ENCODE results near the gene NFATC1.

The NFATC1 gene

DNA sequence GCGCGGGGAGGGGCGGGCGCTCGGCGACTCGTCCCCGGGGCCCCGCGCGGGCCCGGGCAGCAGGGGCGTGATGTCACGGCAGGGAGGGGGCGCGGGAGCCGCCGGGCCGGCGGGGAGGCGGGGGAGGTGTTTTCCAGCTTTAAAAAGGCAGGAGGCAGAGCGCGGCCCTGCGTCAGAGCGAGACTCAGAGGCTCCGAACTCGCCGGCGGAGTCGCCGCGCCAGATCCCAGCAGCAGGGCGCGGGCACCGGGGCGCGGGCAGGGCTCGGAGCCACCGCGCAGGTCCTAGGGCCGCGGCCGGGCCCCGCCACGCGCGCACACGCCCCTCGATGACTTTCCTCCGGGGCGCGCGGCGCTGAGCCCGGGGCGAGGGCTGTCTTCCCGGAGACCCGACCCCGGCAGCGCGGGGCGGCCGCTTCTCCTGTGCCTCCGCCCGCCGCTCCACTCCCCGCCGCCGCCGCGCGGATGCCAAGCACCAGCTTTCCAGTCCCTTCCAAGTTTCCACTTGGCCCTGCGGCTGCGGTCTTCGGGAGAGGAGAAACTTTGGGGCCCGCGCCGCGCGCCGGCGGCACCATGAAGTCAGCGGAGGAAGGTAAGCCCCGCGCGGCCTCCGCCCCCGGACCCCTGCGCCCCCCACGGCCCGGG is at the start of gene NFATC1:
Gene NFATC1 (plus strand): TSS at position 170 of the 644 bp plus-strand sequence. CDS start 295 bp downstream, at position 465.
- DNase-seq: peak; percentile 27 to 52

DNA sequence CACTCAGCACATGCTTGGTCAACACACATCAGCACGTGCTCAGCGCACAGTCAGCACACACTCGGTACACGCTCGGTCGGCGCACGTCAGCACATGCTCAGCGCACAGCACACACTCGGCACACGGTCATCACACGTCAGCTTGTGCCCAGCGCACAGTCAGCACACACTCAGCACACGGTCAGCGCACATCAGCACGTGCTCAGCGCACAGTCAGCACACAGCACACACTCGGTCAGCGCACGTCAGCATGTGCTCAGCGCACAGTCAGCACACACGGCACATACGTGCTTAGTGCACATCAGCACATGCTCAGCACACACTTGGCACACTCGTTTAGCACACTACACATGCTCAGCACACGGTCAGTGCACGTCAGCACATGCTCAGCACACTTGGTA is 49.7 kb upstream of the NFATC1 start:
- DNase-seq: no peak

DNA sequence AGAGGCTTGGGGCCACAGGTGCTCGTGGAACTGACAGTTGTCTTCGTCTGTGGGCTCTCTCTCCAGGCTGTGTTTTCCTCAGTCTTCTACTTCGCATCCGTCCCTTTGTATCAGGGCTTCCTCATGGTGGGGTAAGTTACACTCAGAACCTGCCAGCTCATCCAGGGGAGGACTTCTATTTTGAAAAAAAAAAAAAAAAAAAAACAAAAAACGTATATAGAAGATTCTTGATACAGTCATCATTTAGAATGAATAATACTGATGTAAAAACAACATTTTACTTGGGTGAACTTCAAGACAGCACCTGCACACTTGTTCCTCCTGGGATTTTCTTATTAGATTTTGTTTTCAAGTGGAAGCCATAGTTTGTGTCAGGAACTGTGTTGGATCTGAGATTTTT is 47.7 kb upstream of the NFATC1 start:
- no peak for DNase-seq

DNA sequence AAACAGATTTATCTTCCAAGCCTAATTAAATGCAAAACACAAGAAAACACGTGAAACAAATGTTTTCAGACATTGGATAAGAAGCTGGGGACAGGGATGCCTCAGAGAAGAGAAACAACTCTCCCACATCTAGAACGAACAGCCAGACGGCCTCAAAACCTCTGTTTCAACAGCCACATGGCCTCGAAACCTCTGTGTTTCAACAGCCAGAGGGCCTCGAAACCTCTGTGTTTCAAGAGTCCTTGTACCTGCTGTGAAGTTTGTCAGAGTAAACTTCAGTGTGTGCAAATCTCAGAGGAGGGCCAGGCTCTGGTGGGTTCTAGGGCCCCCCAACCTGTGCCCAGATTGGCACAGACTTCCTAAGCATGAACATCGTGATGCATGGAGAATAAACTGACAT is 43.3 kb upstream of the NFATC1 start:
- DNase-seq: no peak

DNA sequence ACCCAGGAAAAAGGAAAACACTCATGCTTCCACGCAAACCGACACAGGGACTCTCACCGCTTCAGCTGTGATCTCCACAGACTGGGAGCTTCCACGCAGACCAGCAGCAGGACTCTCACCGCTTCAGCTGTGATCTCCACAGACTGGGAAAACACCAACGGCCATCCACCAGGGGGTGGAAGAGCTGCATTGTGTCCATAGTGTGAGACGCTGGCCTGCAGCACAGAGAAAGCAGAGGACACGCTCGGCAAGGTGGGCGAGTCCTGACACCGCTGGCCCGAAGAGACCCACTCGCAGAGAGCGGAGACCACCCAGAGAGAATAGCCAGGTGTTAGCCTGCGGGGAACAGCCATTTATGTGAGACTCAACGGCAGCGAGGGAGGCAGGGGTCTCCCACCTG is 42.5 kb upstream of the NFATC1 start:
- no peak for DNase-seq

DNA sequence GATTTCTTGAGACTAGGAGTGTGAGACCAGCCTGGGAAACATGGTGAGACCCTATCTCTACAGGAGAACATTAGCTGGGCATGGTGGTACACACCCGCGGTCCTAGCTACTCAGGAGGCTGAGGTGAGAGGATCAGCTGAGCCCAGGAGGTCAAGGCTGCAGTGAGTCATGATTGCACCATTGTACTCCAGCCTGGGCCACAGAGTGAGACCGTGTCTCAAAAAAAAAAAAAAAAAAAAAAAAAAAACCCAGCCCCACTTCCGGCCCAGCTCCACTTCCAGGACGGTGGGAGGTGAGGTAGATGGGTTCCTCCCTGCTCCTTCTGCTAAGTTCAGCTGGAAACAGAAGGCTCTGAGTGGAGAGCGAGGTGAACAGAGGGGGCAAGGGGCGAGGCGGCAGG is 41.4 kb upstream of the NFATC1 start:
- no peak for DNase-seq

DNA sequence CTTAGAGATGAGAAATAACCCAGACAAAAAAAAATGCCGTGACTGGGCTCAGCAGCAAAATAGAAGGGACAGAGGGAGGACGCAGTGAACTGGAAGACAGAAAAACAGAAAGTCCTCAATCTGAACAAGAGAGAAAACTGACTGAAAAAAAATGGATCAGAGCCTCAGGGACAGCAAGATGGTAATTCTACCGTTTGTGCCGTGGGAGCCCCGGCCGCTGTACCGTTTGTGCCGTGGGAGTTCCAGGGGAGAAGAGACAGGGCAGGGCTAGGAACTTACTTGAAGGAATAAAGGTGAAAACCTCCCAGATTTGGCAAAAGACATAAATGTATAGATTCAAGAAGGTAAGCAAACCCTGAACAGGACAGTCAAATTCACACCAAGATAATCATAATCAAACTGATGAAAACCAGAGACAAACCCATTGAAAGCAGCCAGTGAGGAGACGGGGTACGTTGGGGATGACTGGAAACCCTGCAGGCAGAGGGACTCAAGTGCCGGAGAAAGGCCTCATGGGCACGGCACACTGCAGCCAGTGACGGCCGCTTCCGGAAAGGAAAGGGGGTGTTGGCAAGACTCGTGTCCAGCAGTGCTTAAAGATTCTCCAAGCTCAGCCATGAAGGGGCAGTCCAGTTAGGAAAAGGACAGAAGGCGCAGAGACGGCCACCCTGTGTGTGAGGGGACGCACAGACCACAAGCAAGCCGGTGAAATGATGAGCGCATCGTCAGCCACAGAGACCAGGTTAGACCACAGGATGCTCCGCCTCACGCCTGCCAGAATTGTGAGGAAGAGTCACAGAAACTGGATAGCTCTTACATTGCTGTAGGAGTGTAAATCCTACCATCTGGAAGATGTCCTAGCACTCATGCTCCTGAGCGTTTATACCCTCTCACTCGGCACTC is 40.0 kb upstream of the NFATC1 start:
- no peak for DNase-seq

DNA sequence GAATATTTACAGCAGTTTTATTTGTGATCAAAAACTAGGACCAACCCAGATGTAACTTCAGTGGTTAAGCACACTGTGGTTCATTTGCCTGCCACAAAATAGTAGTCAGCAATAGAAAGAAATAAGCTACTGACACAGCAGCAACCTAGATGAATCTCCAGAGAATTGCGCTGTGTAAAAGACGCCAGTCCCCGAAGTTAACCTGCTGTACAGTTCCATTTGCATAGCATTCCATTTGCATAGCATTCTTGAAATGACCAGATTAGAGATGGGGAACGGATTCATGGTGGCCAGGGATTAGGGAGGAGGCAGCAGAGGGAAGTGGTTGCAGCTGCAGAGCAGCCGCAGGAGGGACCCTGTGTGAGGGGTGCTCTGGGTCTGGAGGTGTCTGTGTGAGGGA is 39.3 kb upstream of the NFATC1 start:
- DNase-seq: no peak

DNA sequence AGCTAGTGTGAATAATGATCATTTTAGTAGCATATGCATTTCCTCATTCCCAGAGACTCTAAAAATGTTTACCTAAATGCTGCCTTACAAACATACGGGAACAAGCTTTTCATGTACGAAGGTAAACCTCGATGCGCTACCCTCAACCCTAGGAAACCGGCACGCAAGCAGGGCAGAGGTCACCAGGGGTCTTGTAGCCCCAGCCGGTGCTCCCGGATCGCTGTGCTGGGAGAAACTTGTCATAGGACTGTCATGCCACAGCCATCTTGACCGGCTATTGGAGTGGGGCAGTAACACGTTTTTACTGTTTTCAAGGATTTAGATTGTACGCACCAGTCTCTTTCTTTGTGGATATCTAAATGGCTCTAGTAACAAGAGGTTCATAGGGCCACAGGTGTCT is 34.8 kb upstream of the NFATC1 start:
- no peak for DNase-seq

DNA sequence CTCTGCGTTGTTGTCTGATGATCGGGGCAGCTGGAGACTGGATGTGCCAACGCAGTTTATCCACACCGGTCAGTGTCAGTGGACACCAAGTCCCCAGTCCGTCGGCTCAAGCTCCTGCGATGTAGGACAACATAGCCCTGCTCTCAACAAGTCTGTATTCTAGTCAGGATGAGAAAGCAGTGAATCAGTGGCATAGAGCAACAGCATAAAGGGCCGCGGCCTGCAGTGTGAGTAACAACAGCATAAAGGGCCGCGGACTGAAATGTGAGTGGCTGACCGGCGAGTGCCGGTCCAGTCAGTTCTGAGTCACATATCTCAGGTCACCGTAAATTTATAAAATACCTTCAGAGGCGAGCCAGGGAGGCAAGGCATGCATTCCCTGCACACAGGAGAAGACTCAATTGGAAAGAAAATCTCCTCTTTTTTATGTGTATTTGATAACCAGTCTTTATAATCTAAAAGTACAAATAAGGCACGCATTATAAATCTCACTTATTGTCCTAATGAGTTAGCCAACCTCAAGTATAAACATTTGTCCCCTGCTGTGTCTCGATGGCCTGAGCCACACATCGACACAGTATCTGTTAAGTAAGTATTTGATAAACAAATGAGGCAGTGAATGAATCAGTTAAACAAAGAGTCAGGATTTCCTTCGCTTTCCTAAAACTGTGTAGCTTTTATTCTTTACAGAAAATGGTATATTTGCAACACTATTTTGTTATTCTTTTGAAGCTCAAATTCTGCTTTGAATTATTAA is 33.8 kb upstream of the NFATC1 start:
- no peak for DNase-seq

DNA sequence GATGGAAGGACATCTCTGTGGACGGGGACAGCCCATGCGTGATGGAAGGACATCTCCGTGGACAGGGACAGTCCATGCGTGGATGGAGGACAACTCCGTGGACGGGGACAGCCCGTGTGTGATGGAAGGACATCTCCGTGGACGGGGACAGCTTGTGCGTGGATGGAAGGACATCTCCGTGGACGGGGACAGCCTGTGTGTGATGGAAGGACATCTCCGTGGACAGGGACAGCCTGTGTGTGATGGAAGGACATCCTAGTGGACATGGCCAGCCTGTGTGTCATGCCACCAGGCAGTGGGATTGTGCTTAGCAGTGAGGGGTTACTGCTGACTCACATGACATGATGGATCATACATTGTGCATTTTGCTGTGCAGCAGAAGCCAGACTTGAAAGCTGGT is 30.0 kb upstream of the NFATC1 start:
- DNase-seq: no peak

DNA sequence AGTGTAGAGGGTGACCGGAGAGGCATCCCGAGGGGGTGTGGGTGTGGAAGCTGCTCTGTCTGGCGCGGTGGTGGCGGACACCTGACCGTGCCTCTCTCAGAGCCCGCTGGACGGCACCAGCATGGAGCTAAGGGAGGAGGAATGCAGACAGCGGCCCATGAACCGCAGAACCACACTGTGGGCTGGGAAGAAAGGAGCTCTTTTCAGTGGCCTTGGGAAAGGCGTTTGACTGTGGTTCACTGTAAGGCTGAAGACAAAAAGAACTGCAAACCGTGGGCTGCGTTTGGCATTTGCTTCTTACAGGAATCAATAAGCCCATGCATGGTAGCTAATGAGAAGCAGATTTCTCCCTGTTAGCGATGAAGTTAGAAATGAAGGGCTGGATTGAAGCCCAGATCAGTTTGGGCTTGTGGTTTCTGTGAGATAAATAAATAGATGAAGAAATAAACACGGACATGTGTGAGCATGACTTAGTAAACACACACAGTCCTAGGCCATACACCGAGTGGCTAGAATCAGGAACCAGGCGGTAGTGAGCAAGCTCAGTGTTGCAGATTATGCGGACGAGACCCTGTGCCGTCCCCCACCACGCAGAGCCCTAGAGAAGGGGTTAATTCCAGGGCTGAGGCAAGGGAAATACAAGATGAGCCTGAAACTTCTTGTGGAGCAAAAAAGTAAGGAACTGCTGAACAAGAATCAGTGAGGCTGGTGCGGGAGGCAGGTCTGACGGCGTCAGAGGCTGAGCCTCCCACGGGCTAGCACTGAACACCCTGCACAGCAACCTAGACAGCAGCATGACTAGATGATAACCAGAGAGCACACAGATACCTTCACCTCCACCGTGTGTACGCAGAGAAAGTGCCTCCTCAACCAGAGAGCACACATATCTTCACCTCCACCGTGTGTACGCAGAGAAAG is 29.3 kb upstream of the NFATC1 start:
- DNase-seq: no peak

DNA sequence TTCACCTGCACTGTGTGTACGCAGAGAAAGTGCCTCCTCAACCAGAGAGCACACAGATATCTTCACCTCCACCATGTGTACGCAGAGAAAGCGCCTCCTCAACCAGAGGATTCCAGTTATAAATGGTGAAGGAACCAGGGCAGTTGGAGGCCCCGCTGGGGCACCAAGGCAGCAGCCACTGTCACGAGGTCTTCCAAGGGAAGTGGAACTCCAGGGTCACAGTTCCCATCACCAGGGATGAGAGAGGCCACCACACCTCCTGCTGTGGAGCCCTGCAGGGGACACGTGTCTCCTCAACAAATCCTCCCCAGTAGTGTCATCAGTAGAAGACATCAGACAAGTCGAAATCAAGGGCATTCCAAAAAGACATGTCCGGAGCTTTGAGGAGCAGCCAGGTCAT is 28.2 kb upstream of the NFATC1 start:
- no peak for DNase-seq

DNA sequence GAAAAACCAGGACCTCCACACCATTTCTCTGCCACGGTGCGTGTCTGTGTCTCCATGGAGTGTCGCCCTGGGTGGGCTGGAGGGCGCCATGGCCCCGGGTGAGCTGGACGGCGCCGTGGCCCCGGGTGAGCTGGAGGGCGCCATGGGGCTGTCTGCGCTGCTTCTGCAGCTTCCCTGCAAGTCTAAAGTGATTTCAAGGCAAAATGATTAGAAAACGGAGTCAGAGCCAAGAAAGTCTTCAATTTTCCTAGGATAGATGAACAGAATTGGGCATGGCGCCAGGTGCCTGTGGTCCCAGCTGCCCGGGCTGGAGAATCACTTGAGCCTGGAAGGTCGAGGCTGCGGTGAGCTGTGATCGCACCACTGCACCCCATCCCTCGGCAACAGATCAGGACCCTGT is 27.7 kb upstream of the NFATC1 start:
- no peak for DNase-seq

DNA sequence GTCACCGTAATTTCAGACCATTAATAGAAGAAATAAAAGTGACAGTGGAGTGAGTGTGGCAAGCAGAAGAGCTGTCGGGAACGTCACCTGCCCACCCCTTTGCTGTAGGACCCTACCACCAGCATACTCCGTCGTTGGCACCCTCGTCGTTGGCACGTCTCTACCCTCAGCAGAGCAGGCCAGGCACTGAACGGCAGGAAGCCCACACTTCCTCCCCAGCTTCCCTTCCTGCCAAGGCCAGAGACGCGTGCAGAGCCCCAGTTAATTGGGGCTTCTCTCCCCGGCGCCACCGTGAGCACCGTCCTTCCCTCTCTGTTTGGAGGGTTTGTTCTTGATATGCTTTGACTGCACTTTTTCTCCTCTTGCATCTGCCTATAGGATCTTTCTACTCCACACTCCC is 27.0 kb upstream of the NFATC1 start:
- DNase-seq: peak in 1 of 2 donors; percentile 53

DNA sequence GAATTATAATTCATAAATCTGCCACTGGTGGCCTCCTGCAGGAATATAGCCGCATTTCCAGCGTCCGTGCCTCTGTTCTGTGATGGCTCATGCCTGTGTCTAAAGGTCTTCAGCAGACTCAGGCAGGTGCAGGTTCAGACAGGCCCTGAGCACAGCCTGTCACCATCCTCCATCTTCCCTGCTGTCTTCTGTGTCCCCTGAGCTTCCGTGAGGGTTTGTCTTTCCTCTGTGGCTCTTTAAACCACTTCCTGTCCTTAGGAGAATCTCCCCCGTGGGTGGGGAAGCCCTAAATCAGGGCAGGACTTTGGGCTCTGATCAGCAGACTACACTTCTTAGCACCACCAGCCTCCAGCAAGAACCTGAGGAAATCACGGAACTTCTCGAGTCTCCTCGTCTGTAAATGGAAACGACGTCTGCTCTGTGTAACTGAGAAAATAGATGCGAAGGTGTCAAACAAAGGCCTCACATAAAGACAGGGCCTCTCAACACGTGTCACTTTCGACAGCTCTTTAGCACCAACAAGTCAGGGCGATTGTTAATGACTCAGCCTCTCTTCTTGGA is 24.1 kb upstream of the NFATC1 start:
- DNase-seq: no peak

DNA sequence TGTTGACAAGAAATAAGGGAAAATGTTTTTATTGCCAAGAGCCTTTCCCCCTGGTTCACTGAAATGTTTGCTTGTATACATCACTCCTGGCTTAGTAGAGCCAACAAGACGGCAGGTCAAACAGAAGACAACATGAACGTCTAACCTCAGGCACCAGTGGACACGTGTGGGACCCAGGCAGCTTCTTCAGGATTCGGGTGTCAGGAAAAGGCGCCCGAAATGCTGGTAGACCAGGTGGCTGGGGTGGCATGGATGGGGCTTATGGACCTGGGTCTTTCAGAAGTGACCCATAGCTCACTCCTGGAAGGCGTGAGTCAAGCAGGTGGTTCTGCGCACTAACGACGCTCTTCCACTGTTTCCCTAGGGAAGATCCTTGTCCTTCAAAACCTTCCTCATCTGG is 23.3 kb upstream of the NFATC1 start:
- no peak for DNase-seq

DNA sequence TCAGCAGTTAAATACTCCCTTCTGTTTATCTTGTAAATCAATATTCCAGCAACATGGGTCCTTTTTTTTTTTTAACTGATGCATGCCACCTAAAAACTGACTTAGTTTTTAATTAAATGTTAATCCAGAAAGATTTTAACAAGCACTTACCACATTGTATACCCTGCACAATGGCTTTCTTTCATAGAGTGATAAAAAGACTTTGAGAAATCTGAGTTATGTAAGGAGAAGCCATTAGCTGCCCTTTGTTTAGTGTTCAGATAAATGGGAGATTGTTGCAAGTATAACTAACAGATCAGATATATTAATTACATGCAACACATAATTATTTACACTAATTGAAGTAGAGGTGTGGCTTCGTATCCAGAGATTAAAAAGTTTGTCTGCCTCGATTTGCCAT is 22.7 kb upstream of the NFATC1 start:
- DNase-seq: no peak

DNA sequence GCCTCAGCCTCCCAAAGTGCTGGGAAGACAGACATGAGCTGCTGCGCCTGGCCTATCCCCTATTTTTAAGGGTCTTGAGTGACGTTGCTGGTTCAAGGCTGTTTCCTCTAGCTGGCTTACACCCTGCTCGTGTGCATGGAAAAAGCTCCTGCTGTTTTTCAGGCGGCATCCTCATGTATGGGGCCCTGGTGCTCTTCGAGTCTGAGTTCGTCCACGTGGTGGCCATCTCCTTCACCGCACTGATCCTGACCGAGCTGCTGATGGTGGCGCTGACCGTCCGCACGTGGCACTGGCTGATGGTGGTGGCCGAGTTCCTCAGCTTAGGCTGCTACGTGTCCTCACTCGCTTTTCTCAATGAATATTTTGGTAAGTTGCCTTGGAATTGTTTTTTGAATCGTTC is 22.0 kb upstream of the NFATC1 start:
- DNase-seq: no peak

DNA sequence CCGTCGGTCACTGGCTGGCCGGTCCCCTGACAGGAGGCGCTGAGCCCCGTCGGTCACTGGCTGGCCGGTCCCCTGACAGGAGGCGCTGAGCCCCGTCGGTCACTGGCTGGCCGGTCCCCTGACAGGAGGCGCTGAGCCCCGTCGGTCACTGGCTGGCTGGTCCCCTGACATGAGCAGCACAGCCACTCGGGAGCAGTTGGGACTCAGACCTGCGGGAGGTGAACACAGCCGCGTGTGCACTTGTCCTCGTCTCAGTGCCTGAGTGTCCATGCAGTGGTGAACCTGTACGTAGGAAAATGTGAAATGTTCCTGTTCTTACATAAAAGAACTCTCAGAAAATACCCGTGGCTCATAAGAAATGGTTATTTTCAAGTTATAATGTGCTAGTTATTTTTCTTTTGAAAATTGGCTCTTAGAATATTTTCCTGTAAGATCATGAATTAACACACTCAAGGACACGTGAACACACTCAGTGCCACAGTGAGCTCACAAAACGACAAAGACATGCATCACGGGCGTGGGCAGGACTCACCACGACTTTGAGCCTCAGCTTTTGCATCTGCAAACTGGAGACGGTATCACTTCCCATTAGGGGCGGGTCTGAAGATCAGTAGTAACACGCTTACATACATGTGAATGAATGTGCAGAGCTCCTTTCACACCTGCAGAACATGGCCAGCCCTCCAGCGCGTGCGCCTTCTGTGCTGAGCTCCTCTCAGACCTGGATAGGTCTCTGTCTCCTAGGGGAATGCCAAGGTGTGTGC is 21.1 kb upstream of the NFATC1 start:
- DNase-seq: no peak

DNA sequence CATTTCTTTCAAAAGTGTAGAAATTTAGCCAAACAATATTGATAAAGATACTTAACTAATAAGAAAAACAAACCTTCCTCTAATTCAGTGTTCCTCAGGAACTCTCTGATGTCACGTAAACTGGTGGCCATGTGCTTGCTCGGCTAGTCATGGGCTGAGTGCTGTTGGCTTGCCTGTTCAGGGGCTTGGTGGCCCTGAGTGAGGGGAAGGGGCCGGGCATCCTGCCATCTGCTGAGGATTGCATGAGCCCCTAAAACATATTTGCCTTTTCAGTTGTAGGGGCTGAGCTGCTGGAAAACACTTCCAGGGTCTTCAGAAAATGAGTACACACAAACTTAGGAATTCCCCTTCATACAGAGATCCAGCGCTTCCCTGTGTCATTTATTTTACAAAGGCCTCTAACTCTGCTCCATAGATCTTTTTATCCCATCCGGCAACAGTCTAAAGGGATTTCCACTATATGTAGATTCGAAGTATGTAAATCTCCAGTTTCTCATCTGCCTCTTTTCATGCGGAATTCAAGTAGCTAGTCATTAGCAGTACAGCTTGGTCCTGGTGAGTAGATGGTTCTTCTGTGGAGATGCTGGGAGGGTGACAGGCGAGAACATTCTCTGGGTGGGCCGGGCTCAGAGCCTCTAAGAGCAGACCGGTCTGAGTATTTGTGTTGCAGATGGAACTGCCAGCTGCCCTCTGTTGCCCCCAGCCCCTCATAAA is 20.1 kb upstream of the NFATC1 start:
- no peak for DNase-seq

All from bone marrow (tissue), 2 donors.